Peyer's patch (tissue), 4 donors: ENCODE data around the gene PPAT. TPM values are rescaled to one million over a fixed set of nuclear protein-coding genes. Genes with fewer than 3 reads are reported as not detected.

Experiments
- DNase-seq, 3 donors: peaks; one replicate each; pipeline ENCODE4 v3.0.0-alpha.2; 2017 to 2019
- H3K27ac ChIP-seq, 4 donors: fragments of 200-600 bp; sonication (generic); one replicate each; pipeline ENCODE4 v1.5.1; 2016 to 2019
- H3K27me3 ChIP-seq, 2 donors: fragments of 200-600 bp; sonication (generic); one replicate each; pipeline ENCODE4 v1.5.1; 2019
- H3K36me3 ChIP-seq, 3 donors: fragments of 200-600 bp; sonication (generic); one replicate each; pipeline ENCODE4 v1.5.1; 2016 to 2019
- H3K4me1 ChIP-seq, 4 donors: fragments of 200-600 bp; sonication (generic); one replicate each; pipeline ENCODE4 v1.5.1; 2016 to 2019
- H3K4me3 ChIP-seq, 4 donors: fragments of 200-600 bp; sonication (generic); 1 replicate in 3 of 4; 2 replicates in 1 of 4; pipeline ENCODE4 v1.5.1; 2016 to 2019; ENCODE audit warnings: mild to moderate bottlenecking in 1 of 4
- H3K9me3 ChIP-seq, 4 donors: fragments of 200-600 bp; sonication (generic); one replicate each; pipeline ENCODE4 v1.5.1; 2016 to 2019; ENCODE audit warnings: mild to moderate bottlenecking in 1 of 4
- CTCF ChIP-seq, 6 experiments: fragments of 450-650 bp in 4 of 6; fragments of 200-600 bp in 2 of 6; sonication (generic) in 1 of 6; IDR thresholded peaks; one replicate each; pipeline ENCODE4 v1.5.1; 2017 to 2019; ENCODE audit warnings: antibody characterized with exemption in 6 of 6, mild to moderate bottlenecking in 3 of 6, moderate library complexity in 1 of 6
- POLR2A ChIP-seq, 2 donors: fragments of 450-650 bp; IDR thresholded peaks; one replicate each; pipeline ENCODE4 v1.5.1; 2017; ENCODE audit warnings: antibody characterized with exemption in 2 of 2, mild to moderate bottlenecking in 2 of 2, moderate library complexity in 2 of 2
- total RNA-seq, 4 donors: library from RNA; depleted of rRNA; stranded (reverse); fragments of >200 nt; gene quantifications; one replicate each; pipeline ENCODE4 v1.1.0, GENCODE V29; 2016

Gene PPAT
- total RNA-seq, 4 donors from 2014 or later: 1.6 to 5.0 (median 2.3) TPM

DNA sequence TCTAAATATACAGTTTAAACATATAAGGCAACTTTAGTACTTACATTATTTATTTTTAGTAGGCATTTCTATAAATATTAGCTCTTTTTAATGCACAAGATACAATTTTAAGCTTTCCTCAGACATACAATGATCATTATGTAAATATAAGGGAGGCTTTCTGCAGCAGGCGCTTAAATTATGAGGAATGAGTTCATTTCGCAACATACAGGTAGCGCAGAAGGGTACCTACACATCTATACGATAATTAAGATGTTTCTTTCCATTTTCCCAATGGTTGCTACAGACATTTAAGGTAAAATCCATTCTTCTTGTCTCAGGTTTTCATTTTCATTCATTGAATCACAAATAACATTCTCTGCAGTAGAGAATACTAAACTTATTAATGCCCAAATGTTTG lies 49.3 kb downstream of the PPAT start:
- Histone ChIP-seq H3K4me1 (peaks cover 0 to 19% (median 2%) of the 10 kb centered on the region in 4 donors), H3K36me3 (no peaks in the 10 kb centered on the region), H3K27ac (peak overlapping the region in 1 of 4 donors; percentile 89), H3K9me3 (no peaks in the 10 kb centered on the region), H3K27me3 (no peaks in the 10 kb centered on the region), H3K4me3 (peak overlapping the region in 2 of 4 donors; percentile 9 to 66)
- TF ChIP-seq POLR2A (IDR thresholded peaks at IDR 0.05) (no peak), CTCF (IDR thresholded peaks at IDR 0.05) (no peak)
- no peak for DNase-seq

- no peaks in the 10 kb centered on the region for H3K9me3 ChIP-seq
- no peak for TF ChIP-seq CTCF (IDR thresholded peaks at IDR 0.05)
- no peak for TF ChIP-seq POLR2A (IDR thresholded peaks at IDR 0.05)
- H3K27ac ChIP-seq: no peak overlapping the region
- H3K27me3 ChIP-seq: no peaks in the 10 kb centered on the region
- peaks cover 0 to 2% (median 0%) of the 10 kb centered on the region in 3 donors for H3K36me3 ChIP-seq
- no peak overlapping the region for H3K4me3 ChIP-seq
- DNase-seq: no peak
- no peaks in the 10 kb centered on the region for H3K4me1 ChIP-seq
Measured at GRCh38 chr4:56375458-56375857, 60.0 kb downstream of the PPAT start.

DNA sequence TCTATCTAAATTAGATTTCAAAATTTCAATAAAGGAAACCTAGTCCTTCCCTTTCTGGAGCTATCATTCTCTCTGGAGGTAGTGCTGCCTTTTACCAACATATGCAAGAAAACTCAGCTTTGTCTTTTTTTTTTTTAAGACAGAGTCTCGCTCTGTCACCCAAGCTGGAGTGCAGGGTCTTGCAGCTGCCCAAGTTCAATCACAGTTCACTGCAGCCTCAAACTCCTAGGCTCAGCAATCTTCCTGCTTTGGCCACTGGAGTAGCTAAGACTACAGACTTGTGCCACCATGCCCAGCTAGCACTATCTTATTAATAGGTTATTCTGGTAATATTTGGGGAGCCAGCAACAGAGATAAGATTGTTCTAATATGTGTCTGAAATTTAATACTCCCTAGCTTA lies 60.5 kb downstream of the PPAT start:
- TF ChIP-seq CTCF (IDR thresholded peaks at IDR 0.05) (no peak), POLR2A (IDR thresholded peaks at IDR 0.05) (no peak)

GRCh38 chr4:56372774-56373173 lies 62.6 kb downstream of the PPAT start:
- H3K36me3 ChIP-seq: peaks cover 0 to 14% (median 0%) of the 10 kb centered on the region in 3 donors

More for the DNA sequence above, 60.5 kb downstream of the PPAT start:
- H3K27me3 ChIP-seq: no peaks in the 10 kb centered on the region
- peaks cover 0 to 8% (median 0%) of the 10 kb centered on the region in 3 donors for H3K36me3 ChIP-seq
- H3K27ac ChIP-seq: no peak overlapping the region
- no peaks in the 10 kb centered on the region for H3K9me3 ChIP-seq
- no peaks in the 10 kb centered on the region for H3K4me1 ChIP-seq
- no peak for DNase-seq
- H3K4me3 ChIP-seq: no peak overlapping the region

DNA sequence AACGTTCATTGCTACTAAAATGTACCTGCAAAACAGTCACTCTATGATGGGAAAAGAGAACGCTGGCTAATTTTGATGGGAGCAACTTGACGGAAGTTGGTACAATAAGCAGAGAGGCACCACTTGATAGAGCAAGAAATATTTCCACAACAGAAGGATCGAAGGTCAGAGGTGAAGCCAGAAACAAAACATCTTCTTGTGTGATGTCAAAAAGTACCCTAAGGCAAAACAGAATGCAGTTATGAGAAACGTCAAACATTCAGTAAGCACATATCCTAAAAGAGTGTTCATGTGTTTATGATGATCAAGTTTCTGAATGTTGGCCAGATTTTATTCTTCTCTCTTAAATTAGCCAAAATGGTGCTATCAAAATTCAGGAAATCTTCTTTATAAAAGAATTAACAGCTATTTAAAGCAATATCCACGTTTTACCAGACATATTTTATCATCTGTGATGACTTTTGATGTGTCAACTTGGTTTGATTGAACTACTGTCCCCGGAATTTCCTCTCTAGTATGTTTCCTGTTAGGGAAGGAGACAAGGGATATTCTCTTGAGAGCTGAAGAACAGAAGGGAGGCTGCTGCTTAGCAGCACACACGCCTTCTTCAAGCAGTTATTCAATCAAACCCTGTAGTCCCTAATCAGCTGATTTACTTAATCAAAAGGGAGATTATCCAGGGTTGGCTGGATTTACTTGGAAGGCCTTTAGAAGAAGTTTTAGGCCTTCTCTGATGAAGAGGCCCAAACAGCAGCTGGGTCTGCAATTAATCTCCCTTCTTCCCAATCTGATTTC lies 63.8 kb downstream of the PPAT start:
- Histone ChIP-seq H3K9me3 (no peaks in the 10 kb centered on the region), H3K27ac (no peak overlapping the region), H3K36me3 (peaks cover 0 to 14% (median 0%) of the 10 kb centered on the region in 3 donors), H3K27me3 (no peaks in the 10 kb centered on the region), H3K4me1 (no peaks in the 10 kb centered on the region), H3K4me3 (no peak overlapping the region)
- TF ChIP-seq POLR2A (IDR thresholded peaks at IDR 0.05) (no peak), CTCF (IDR thresholded peaks at IDR 0.05) (no peak)
- no peak for DNase-seq

More at GRCh38 chr4:56372774-56373173, 62.6 kb downstream of the PPAT start:
- TF ChIP-seq POLR2A (IDR thresholded peaks at IDR 0.05) (no peak), CTCF (IDR thresholded peaks at IDR 0.05) (no peak)
- H3K4me3 ChIP-seq: no peak overlapping the region
- no peak overlapping the region for H3K27ac ChIP-seq
- no peaks in the 10 kb centered on the region for H3K27me3 ChIP-seq
- no peak for DNase-seq
- no peaks in the 10 kb centered on the region for H3K4me1 ChIP-seq
- H3K9me3 ChIP-seq: no peaks in the 10 kb centered on the region
